Body of pancreas (tissue), 4 donors: Measurements from ENCODE around the gene SORCS2. TPM values are rescaled to one million over a fixed set of nuclear protein-coding genes. Genes with fewer than 3 reads are reported as not detected.
"Not testable (repeated sequence)": the region's sequence is repeated elsewhere in the genome, so short reads cannot be mapped to it uniquely, and the experiment has no call there.

Experiments
- ATAC-seq: fragments of 150-250 bp; one replicate; pipeline ENCODE4 v1.9.1; 2016
- DNase-seq, 4 donors: peaks; one replicate each; pipeline ENCODE4 v3.0.0-alpha.2; 2019
- H3K27ac ChIP-seq, 4 donors: fragments of 200-600 bp; sonication (generic); 1 replicate in 3 of 4; 2 replicates in 1 of 4; pipeline versions ENCODE4 v1.5.1 to v1.6.1; 2016 to 2019; ENCODE audit warnings: mild to moderate bottlenecking in 1 of 4, mixed read lengths in 1 of 4, moderate library complexity in 1 of 4
- H3K27me3 ChIP-seq, 2 donors: fragments of 200-600 bp; sonication (generic); one replicate each; pipeline ENCODE4 v1.6.0; 2016; ENCODE audit warnings: mild to moderate bottlenecking in 1 of 2
- H3K36me3 ChIP-seq, 2 donors: fragments of 200-600 bp; sonication (generic); replicated peaks in 1 of 2; 2 replicates each; pipeline ENCODE4 v1.5.1; 2016; ENCODE audit warnings: low read depth in 2 of 2; ENCODE audit not compliant: insufficient read depth in 1 of 2
- H3K4me1 ChIP-seq: fragments of 200-600 bp; sonication (generic); one replicate; pipeline ENCODE4 v1.6.0; 2016
- H3K4me3 ChIP-seq, 2 donors: fragments of 200-600 bp; sonication (generic); 1 replicate in 1 of 2; 2 replicates in 1 of 2; pipeline ENCODE4 v1.5.1; 2016 to 2019
- H3K9me3 ChIP-seq, 3 donors: fragments of 200-600 bp; sonication (generic); 1 replicate in 2 of 3; 2 replicates in 1 of 3; pipeline ENCODE4 v1.5.1; 2016
- POLR2A ChIP-seq, 3 donors: fragments of 450-650 bp; IDR thresholded peaks; one replicate each; pipeline ENCODE4 v1.6.1; 2016; ENCODE audit warnings: antibody characterized with exemption in 3 of 3, mild to moderate bottlenecking in 2 of 3
- WGBS, 2 donors: methylation state at CpG; one replicate each; pipeline ENCODE4 v1.1.5; 2017; 5-methylcytosine and 5-hydroxymethylcytosine counted together
- intact Hi-C: fragments of 100-400 bp; cut with DNase I; formaldehyde crosslinking; loops from one replicate; pipeline ENCODE4 v1.15.1; 2023
- total RNA-seq, 2 donors: library from RNA; depleted of rRNA; stranded (reverse); fragments of >200 nt; gene quantifications; one replicate each; pipeline ENCODE4 v1.1.0, GENCODE V29; 2016
- TF ChIP-seq, protein P1 (sequence below), 7 experiments: fragments of 450-650 bp in 4 of 7; fragments of 200-600 bp in 3 of 7; sonication (generic) in 3 of 7; IDR thresholded peaks; one replicate each; pipeline ENCODE4 v1.5.1; 2016 to 2019; ENCODE audit warnings: antibody characterized with exemption in 7 of 7

The SORCS2 gene
- total RNA-seq, 2 donors from 2014 or later: 0.26 to 0.33 TPM

DNA sequence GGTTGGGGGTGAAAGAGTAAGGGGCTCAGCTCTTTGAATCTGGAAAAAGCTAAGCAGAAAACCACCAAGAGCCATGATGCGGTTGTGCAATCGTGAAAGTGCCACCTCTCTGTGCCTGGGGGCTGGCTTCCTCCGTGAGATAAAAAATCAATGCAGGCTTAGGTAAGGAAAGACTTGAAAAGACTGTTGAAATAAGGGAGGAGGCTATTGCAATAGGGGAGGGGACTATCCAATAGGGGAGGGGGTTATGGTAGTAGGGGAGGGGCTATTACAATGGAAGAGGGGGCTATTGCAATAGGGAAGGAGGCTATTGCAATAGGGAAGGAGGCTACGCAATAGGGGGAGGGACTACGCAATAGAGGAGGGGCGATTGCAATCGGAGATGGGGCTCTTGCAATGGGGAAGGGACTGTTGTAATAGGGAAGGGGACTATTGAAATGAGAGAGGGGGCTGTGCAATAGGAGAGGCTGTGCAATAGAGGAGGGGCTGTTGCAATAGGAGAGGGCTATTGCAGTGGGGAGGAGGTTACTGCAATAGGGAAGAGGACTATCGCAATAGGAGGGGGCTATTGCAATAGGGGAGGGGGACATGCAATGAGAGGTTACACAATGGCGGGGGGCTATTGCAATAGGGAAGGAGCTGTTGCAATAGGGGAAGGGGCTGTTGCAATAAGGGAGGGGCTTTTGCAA is 404.7 kb downstream of the SORCS2 start:
- no peak overlapping the region for H3K27ac ChIP-seq
- H3K4me1 ChIP-seq: no peaks in the 10 kb centered on the region
- H3K36me3 ChIP-seq: no peaks in the 10 kb centered on the region
- 35 to 47% methylated on average over 9 of the region's 9 CpGs for WGBS, 2 donors
- no peak overlapping the region for H3K4me3 ChIP-seq
- intact Hi-C loops: no loop called here
- no peaks in the 10 kb centered on the region for H3K27me3 ChIP-seq
- no peak for TF ChIP-seq POLR2A (IDR thresholded peaks at IDR 0.05)
- TF ChIP-seq, protein P1, sequence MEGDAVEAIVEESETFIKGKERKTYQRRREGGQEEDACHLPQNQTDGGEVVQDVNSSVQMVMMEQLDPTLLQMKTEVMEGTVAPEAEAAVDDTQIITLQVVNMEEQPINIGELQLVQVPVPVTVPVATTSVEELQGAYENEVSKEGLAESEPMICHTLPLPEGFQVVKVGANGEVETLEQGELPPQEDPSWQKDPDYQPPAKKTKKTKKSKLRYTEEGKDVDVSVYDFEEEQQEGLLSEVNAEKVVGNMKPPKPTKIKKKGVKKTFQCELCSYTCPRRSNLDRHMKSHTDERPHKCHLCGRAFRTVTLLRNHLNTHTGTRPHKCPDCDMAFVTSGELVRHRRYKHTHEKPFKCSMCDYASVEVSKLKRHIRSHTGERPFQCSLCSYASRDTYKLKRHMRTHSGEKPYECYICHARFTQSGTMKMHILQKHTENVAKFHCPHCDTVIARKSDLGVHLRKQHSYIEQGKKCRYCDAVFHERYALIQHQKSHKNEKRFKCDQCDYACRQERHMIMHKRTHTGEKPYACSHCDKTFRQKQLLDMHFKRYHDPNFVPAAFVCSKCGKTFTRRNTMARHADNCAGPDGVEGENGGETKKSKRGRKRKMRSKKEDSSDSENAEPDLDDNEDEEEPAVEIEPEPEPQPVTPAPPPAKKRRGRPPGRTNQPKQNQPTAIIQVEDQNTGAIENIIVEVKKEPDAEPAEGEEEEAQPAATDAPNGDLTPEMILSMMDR (IDR thresholded peaks at IDR 0.05): no peak
- ATAC-seq: no peak
- DNase-seq: no peak
- H3K9me3 ChIP-seq: no peaks in the 10 kb centered on the region

DNA sequence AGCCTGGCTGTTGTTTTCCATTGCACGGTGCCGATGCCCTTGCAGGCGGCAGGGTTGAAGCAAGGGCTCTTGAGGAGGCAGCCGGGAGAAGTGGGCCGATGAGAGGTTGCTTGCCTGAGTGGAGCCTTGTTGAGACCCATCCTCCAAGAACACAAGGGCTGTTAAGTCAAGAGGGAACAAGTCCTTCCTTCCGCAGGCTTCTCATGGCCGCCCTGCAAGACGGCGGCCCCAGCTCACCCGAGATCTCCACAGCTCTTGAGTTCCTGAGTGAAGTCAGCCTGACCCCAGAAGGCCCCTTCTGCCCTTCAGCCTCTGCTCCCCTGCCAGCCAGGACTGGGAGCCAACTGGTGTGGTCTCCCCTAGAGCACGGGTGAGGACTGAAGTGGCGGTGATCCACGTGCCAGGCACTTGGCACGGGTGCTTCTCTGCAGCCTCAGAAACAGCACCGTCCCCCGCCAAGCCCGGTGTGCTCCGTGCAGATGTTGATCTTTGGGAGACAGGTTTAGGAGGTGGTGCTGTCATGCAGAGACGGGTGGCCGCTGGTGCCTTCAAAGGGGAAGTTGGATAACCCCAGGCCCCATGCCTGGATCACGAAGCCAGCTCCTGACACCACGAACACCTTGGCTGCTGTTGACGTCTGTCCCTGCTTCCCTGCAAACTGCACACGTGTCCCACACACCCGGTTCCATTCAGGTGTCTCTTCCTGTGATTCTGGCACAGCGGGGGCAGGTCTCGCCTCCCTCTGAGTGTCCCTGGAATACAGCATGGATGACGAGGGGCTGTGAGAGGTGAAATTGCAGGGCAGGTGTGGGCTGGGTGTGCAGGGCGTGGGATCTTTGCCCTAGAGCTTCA is 406.8 kb downstream of the SORCS2 start:
- no peaks in the 10 kb centered on the region for H3K27me3 ChIP-seq
- intact Hi-C loops: no loop called here
- 62 to 63% methylated on average over 11 to 29 of the region's 29 CpGs for WGBS, 2 donors
- TF ChIP-seq POLR2A (IDR thresholded peaks at IDR 0.05): no peak
- TF ChIP-seq, protein P1 (IDR thresholded peaks at IDR 0.05): no peak
- H3K4me1 ChIP-seq: no peaks in the 10 kb centered on the region
- ATAC-seq (no peak), DNase-seq (no peak)
- no peak overlapping the region for H3K4me3 ChIP-seq
- no peak overlapping the region for H3K27ac ChIP-seq
- H3K36me3 ChIP-seq: no peaks in the 10 kb centered on the region
- H3K9me3 ChIP-seq: no peaks in the 10 kb centered on the region

DNA sequence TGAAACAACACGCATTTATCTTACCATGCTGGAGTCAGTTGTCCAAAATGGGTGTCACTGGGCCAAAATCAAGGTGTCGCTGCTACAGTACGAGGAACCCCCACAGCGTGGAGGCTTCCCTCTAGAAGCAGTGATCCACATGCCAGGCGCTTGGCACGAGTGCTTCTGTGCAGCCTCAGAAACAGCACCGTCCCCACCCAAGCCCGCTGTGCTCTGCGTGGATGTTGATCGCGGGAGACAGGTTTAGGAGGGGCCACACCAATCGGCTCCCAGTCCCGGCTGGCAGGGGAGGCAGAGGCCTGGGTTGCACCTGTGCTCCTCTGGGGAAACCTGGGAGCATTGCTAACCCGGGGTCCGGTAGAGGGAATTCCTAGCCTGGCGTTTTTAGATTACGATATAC is 407.9 kb downstream of the SORCS2 start:
- ATAC-seq (no peak), DNase-seq (no peak)
- H3K27ac ChIP-seq: no peak overlapping the region
- intact Hi-C loops: no loop called here
- no peaks in the 10 kb centered on the region for H3K27me3 ChIP-seq
- H3K9me3 ChIP-seq: no peaks in the 10 kb centered on the region
- H3K4me3 ChIP-seq: no peak overlapping the region
- 62 to 84% methylated on average over 15 to 16 of the region's 17 CpGs for WGBS, 2 donors
- no peak for TF ChIP-seq POLR2A (IDR thresholded peaks at IDR 0.05)
- TF ChIP-seq, protein P1 (IDR thresholded peaks at IDR 0.05): no peak
- H3K4me1 ChIP-seq: no peaks in the 10 kb centered on the region
- H3K36me3 ChIP-seq: no peaks in the 10 kb centered on the region

DNA sequence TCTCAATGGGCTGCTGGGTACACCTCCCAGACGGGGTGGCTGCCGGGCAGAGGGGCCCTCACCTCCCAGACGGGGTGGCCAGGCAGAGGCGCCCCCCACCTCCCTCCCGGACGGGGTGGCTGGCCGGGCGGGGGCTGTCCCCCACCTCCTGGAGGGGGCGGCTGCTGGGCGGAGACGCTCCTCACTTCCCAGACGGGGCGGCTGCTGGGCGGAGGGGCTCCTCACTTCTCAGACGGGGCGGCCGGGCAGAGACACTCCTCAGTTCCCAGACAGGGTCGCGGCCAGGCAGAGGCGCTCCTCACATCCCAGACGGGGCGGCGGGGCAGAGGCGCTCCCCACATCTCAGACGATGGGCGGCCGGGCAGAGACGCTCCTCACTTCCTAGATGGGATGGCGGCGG is 409.8 kb downstream of the SORCS2 start:
- ATAC-seq, H3K4me3 ChIP-seq, H3K4me1 ChIP-seq, H3K36me3 ChIP-seq, DNase-seq, H3K9me3 ChIP-seq, intact Hi-C loops, H3K27me3 ChIP-seq, H3K27ac ChIP-seq: not testable (repeated sequence)
- 86% methylated on average over 16 of the region's 30 CpGs; no CpG with 5 or more reads in 1 of the 2 donors for WGBS, 2 donors

DNA sequence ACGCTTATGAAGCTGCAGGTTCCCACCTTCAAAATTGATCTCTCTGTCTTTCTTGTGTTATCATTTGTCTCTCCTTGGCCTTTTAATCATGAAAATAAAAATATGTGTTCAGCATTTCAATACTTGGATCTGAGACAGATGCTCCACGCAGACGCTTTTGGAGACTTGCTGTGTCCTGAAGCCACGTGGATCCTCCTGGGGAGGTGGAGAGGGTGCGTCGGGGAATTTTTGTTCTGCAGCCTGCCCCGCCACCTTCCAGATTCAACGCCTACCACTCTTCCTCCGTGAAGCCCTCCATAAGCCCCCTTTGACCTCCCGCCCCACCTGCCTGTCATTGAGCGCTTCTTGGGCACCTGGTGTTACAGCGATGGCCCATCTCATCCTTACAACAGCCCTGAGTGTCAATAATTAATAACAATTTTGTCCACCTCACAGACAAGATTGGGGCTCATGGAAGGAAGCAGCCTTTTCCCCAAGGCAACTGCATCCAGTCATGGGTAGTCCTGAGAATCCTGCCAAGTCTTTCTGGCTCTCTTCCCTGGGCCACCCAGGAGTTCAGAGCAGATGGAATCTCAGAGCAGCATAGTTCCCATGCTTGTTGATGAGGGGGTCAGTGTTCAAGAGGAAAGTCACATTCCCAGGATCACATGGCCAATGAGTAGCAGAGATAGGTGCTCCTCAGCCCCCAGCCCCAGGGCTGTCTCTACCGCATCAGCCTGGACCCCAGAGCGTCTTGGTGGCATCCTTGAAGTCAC is 415.0 kb downstream of the SORCS2 start:
- H3K27me3 ChIP-seq: no peaks in the 10 kb centered on the region
- no peaks in the 10 kb centered on the region for H3K9me3 ChIP-seq
- H3K36me3 ChIP-seq: no peaks in the 10 kb centered on the region
- no peak overlapping the region for H3K27ac ChIP-seq
- H3K4me3 ChIP-seq: no peak overlapping the region
- intact Hi-C loops: no loop called here
- TF ChIP-seq POLR2A (IDR thresholded peaks at IDR 0.05): no peak
- TF ChIP-seq, protein P1 (IDR thresholded peaks at IDR 0.05): no peak
- 70 to 71% methylated on average over 12 to 14 of the region's 14 CpGs for WGBS, 2 donors
- DNase-seq (peak in 1 of 4 donors; percentile 10), ATAC-seq (no peak)
- no peaks in the 10 kb centered on the region for H3K4me1 ChIP-seq
